Measurements from ENCODE around the gene HIVEP1. TPM values are rescaled to one million over a fixed set of nuclear protein-coding genes. Genes with fewer than 3 reads are reported as not detected.

The HIVEP1 gene
- total RNA-seq, 6 donors from 2014 or later, result 22.9 to 48.5 (median 30.4) TPM

DNA sequence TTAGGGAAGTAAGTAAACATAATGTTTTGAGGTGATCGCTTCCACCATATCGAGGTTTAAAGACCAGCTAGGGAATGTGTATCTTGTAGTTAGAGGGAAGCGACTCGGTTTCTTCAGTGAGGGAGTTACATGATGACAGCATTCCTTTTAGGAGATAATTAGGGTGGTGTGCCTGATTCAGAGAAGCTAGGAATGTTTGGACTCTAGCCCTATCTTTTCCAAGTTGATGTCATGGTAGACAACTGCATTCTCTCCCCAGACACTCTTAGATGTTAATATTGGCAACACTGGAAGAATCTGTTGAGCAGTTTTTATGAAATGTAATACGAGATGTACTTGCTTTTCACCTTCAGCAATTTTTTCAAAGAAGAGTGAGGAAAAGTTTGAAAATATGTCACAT is 12.9 kb upstream of the HIVEP1 start:
- Histone ChIP-seq H3K4me1 (no peaks in the 10 kb centered on the region), H3K4me3 (no peak overlapping the region), H3K27me3 (no peaks in the 10 kb centered on the region), H3K36me3 (no peaks in the 10 kb centered on the region), H3K9me3 (no peaks in the 10 kb centered on the region), H3K27ac (no peak overlapping the region)
- no peak for DNase-seq
- WGBS, 2 donors, result 82 to 84% methylated on average over 5 of the region's 5 CpGs
- ATAC-seq (ENCODE audit: low FRiP score in 2 of 2), result peak in 1 of 2 donors; percentile 84
- TF ChIP-seq, protein P1, sequence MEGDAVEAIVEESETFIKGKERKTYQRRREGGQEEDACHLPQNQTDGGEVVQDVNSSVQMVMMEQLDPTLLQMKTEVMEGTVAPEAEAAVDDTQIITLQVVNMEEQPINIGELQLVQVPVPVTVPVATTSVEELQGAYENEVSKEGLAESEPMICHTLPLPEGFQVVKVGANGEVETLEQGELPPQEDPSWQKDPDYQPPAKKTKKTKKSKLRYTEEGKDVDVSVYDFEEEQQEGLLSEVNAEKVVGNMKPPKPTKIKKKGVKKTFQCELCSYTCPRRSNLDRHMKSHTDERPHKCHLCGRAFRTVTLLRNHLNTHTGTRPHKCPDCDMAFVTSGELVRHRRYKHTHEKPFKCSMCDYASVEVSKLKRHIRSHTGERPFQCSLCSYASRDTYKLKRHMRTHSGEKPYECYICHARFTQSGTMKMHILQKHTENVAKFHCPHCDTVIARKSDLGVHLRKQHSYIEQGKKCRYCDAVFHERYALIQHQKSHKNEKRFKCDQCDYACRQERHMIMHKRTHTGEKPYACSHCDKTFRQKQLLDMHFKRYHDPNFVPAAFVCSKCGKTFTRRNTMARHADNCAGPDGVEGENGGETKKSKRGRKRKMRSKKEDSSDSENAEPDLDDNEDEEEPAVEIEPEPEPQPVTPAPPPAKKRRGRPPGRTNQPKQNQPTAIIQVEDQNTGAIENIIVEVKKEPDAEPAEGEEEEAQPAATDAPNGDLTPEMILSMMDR (IDR thresholded peaks at IDR 0.05), result no peak
- no peak for TF ChIP-seq POLR2A (IDR thresholded peaks at IDR 0.05)
- TF ChIP-seq POLR2AphosphoS5 (IDR thresholded peaks at IDR 0.05), result no peak
- no peak for TF ChIP-seq EP300 (IDR thresholded peaks at IDR 0.05)

DNA sequence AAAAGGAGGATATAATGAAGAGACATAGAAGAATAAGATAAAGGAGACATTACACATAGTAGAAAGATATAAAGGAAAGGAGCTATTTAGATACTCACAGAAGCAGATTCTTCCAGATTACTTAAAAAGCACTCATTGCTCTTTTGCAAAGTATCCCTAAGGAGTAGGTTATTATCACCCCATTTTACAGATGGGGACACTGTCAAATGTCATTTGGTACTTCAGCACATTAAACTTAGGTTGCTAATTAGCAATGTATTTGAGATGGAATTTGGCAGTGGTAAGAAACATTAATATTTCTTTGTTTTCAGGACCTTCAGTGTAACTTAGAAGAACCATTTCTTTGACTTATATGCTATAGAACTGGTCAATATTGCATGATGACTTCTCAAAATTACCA is 11.9 kb upstream of the HIVEP1 start:
- no peak for ATAC-seq (ENCODE audit: low FRiP score in 2 of 2)
- Histone ChIP-seq H3K27ac (no peak overlapping the region), H3K27me3 (no peaks in the 10 kb centered on the region), H3K36me3 (no peaks in the 10 kb centered on the region), H3K9me3 (no peaks in the 10 kb centered on the region), H3K4me1 (no peaks in the 10 kb centered on the region), H3K4me3 (no peak overlapping the region)
- TF ChIP-seq POLR2AphosphoS5 (IDR thresholded peaks at IDR 0.05), result no peak
- no peak for TF ChIP-seq EP300 (IDR thresholded peaks at IDR 0.05)
- TF ChIP-seq POLR2A (IDR thresholded peaks at IDR 0.05), result no peak
- TF ChIP-seq, protein P1 (IDR thresholded peaks at IDR 0.05), result no peak
- DNase-seq, result no peak

DNA sequence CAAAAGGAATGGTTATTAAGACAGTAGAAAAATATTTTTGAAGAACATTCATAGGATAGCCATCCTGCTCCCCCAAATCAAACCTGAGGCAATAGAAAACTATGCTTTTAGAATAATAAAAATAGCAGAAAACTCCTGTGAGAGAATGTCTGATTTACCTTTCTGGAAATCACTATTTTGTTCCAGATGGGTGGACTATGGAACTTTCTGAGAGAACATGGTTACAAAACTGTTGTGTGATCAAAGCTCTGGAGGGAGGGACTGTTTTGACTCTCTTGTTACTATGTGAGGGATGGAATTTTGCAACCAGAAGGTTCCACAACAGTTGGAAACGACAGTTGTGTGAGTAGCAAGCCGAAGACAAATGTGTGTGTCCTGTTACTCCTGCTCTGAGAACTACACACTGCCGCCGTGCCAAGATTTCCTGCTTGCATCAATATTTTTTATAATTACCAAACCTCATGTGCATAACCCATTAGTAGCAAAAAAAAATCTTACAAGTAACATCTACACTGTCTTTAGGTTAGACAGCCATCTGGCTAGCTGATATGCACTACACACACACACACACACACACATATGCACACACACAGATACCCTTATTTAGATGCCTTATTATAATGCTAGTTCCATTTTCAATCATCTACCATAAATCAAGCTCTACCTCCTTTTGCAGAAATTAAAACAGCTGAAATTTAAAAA is 11.0 kb upstream of the HIVEP1 start:
- no peak overlapping the region for H3K4me3 ChIP-seq
- no peaks in the 10 kb centered on the region for H3K27me3 ChIP-seq
- TF ChIP-seq POLR2AphosphoS5 (IDR thresholded peaks at IDR 0.05) (peak in 1 of 2 donors; percentile 16), EP300 (IDR thresholded peaks at IDR 0.05) (no peak)
- 25 to 56% methylated on average over 4 of the region's 4 CpGs for WGBS, 2 donors
- DNase-seq, result no peak
- no peaks in the 10 kb centered on the region for H3K36me3 ChIP-seq
- ATAC-seq (ENCODE audit: low FRiP score in 2 of 2), result peak in 1 of 2 donors; percentile 88
- no peak overlapping the region for H3K27ac ChIP-seq
- no peaks in the 10 kb centered on the region for H3K9me3 ChIP-seq
- no peaks in the 10 kb centered on the region for H3K4me1 ChIP-seq

DNA sequence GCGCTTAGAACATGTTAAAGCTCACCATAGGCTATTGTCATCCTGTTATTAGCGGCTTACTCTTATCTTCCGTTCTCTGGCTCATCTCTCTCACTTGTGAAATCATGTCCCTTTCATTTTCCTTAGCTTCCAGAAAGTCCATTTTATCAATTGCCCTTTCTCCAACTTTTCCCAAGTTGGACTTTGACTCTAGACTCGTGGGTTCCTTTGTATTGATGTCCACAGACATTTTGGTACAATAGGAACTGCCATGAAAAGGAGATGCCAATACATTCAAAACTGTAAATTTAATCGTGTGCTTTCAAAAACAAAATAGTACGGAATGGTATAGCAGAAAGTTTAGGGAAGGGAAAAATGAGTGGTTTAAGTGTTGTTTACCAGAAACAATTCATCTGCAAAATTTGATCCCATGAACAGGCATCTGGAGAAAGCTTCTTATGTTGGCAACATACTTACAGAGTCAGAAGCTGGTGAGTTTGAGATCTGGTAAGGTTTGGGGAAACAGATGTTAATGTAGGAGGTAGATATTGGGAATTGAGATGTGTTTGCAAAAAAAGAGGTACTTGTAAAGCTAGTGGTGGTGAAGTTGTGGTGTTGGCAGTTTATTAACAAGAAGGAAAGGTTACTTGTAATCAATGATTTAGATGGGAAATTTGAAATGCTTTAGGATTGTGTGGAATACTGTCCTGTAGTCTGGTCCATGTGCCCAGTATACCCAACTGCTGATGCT is 10.2 kb upstream of the HIVEP1 start:
- Histone ChIP-seq H3K4me3 (no peak overlapping the region), H3K4me1 (no peaks in the 10 kb centered on the region), H3K9me3 (no peaks in the 10 kb centered on the region), H3K36me3 (no peaks in the 10 kb centered on the region), H3K27ac (no peak overlapping the region), H3K27me3 (no peaks in the 10 kb centered on the region)
- peak in 1 of 2 donors; percentile 32 for ATAC-seq (ENCODE audit: low FRiP score in 2 of 2)
- DNase-seq, result no peak
- WGBS, 2 donors, result 72 to 83% methylated on average over 6 of the region's 6 CpGs
- TF ChIP-seq, protein P1 (IDR thresholded peaks at IDR 0.05), result no peak
- TF ChIP-seq POLR2A (IDR thresholded peaks at IDR 0.05), result no peak

DNA sequence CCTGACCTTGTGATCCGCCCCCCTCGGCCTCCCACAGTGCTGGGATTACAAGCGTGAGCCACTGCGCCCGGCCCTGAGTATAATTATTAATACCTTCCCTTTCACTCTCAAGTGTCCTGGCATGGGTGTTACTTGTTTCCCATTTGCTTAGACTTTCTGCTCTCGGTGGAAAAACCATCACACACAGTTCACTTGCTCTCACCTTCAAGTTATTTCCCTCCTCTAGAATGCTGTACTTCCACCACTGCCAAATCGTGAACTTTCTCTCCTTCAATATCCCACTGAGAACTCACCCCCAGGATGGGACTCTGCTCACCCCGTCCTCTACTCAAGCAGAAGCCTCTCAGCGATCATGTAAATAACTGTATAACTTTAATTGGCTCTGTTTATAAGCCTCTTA is 4.6 kb upstream of the HIVEP1 start:
- DNase-seq, result no peak
- no peak for ATAC-seq (ENCODE audit: low FRiP score in 2 of 2)
- TF ChIP-seq, protein P1 (IDR thresholded peaks at IDR 0.05), result no peak
- TF ChIP-seq POLR2A (IDR thresholded peaks at IDR 0.05), result no peak
- no peak for TF ChIP-seq POLR2AphosphoS5 (IDR thresholded peaks at IDR 0.05)
- no peak for TF ChIP-seq EP300 (IDR thresholded peaks at IDR 0.05)
- Histone ChIP-seq H3K4me3 (no peak overlapping the region), H3K27me3 (no peaks in the 10 kb centered on the region), H3K27ac (peak overlapping the region; percentile 92 to 98 (median 96)), H3K36me3 (no peaks in the 10 kb centered on the region), H3K4me1 (peaks cover 14 to 21% (median 16%) of the 10 kb centered on the region in 4 donors), H3K9me3 (no peaks in the 10 kb centered on the region)
- WGBS, 2 donors, result 82 to 85% methylated on average over 9 of the region's 9 CpGs

All from upper lobe of left lung (tissue), 6 donors.